CD1c-positive myeloid dendritic cell (primary cell): ENCODE results near the gene ASAH2B.

Source experiments
- DNase-seq: peaks from one replicate; pipeline ENCODE4 v3.0.0-alpha.2; 2016; ENCODE audit errors: extremely low spot score

The ASAH2B gene

GRCh38 chr10:50798297-50798696 is 58.6 kb downstream of the ASAH2B start:
- DNase-seq, result no peak

- DNase-seq, result no peak
Observed at GRCh38 chr10:50799595-50799994, 59.9 kb downstream of the ASAH2B start.

- no peak for DNase-seq
Observed at GRCh38 chr10:50805981-50806622, 66.4 kb downstream of the ASAH2B start.

GRCh38 chr10:50807851-50808776 is 68.4 kb downstream of the ASAH2B start:
- DNase-seq, result no peak
